ENCODE results near the gene ELMO2.

DNA sequence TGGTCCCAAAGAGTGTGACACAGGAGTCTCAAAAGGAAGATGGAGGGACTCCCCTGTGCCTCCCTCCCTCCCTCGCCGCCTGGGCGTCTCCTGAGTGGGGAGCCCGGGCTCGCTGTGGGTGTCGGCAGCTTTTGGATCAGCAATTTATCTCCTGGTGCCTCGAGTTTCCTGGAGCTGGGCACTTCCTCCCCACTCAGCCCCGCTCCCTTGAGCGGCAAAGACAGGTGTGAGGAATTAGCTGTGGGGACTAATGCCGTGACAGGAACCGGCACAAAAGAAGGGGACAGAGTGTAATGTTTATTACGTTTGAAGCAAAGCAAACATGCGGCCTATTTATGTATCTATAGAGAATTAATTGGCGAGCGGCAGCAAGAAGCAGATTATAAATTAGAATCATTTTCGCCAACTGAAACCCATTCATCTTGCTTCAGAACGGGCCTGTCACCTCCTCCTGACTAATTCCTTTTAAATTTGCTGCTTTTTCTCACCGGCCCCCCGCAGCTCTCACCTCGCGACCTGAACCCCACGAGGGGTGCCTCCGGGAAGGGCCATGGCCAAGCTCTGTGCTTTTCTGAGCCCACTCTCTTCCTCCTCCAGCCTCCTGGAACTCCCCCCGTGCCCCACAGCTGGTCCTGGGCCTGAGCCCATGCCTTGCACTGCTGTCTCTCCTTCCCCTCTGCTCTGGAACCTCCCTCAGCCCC, 89.3 kb downstream of the ELMO2 start:
- TF ChIP-seq, protein P1, sequence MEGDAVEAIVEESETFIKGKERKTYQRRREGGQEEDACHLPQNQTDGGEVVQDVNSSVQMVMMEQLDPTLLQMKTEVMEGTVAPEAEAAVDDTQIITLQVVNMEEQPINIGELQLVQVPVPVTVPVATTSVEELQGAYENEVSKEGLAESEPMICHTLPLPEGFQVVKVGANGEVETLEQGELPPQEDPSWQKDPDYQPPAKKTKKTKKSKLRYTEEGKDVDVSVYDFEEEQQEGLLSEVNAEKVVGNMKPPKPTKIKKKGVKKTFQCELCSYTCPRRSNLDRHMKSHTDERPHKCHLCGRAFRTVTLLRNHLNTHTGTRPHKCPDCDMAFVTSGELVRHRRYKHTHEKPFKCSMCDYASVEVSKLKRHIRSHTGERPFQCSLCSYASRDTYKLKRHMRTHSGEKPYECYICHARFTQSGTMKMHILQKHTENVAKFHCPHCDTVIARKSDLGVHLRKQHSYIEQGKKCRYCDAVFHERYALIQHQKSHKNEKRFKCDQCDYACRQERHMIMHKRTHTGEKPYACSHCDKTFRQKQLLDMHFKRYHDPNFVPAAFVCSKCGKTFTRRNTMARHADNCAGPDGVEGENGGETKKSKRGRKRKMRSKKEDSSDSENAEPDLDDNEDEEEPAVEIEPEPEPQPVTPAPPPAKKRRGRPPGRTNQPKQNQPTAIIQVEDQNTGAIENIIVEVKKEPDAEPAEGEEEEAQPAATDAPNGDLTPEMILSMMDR (IDR thresholded peaks at IDR 0.05): no peak
- no peak for TF ChIP-seq POLR2A (IDR thresholded peaks at IDR 0.05)
